ENCODE data around the gene TAOK3. TPM values are rescaled to one million over a fixed set of nuclear protein-coding genes. Genes with fewer than 3 reads are reported as not detected.

Gene TAOK3
- total and polyA plus RNA-seq, 12 donors, result 8.4 to 29.8 (median 21.2) TPM

DNA sequence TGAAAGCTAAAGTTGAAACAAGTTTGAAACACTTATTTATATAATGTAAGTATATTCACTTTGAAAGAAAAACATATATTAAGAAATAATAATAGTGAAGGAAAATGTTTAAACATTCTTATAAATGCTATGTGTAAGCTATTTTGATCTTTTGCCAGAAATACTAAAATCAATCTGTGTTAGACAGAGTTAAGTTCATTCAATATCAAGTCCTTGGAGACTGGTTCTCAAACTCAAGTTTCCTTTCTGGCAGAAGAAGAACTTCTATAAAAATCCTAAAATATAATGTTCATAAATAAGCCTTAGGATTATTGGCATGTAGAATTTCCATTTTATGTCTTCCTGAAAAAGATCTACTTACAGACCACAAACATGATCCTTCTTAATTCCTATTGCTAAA, 45.3 kb downstream of the TAOK3 start:
- no peak overlapping the region for H3K27ac ChIP-seq
- H3K9me3 ChIP-seq, result no peaks in the 10 kb centered on the region
- DNase-seq, result no peak
- H3K4me3 ChIP-seq, result no peak overlapping the region
- no peak for ATAC-seq
- no peaks in the 10 kb centered on the region for H3K27me3 ChIP-seq
- H3K36me3 ChIP-seq, result peaks cover 0 to 4% (median 0%) of the 10 kb centered on the region in 9 donors
- intact Hi-C loops (cut with DNase I), result no loop called here
- peaks cover 0 to 53% (median 31%) of the 10 kb centered on the region in 9 donors for H3K4me1 ChIP-seq
- TF ChIP-seq, protein P1, sequence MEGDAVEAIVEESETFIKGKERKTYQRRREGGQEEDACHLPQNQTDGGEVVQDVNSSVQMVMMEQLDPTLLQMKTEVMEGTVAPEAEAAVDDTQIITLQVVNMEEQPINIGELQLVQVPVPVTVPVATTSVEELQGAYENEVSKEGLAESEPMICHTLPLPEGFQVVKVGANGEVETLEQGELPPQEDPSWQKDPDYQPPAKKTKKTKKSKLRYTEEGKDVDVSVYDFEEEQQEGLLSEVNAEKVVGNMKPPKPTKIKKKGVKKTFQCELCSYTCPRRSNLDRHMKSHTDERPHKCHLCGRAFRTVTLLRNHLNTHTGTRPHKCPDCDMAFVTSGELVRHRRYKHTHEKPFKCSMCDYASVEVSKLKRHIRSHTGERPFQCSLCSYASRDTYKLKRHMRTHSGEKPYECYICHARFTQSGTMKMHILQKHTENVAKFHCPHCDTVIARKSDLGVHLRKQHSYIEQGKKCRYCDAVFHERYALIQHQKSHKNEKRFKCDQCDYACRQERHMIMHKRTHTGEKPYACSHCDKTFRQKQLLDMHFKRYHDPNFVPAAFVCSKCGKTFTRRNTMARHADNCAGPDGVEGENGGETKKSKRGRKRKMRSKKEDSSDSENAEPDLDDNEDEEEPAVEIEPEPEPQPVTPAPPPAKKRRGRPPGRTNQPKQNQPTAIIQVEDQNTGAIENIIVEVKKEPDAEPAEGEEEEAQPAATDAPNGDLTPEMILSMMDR (IDR thresholded peaks at IDR 0.05), result no peak

GRCh38 chr12:118326991-118327390, 45.7 kb downstream of the TAOK3 start:
- Histone ChIP-seq H3K9me3 (no peaks in the 10 kb centered on the region), H3K27me3 (no peaks in the 10 kb centered on the region), H3K27ac (no peak overlapping the region), H3K4me3 (no peak overlapping the region), H3K36me3 (peaks cover 0 to 4% (median 0%) of the 10 kb centered on the region in 9 donors), H3K4me1 (peaks cover 0 to 53% (median 31%) of the 10 kb centered on the region in 9 donors)
- DNase-seq (no peak), ATAC-seq (no peak)
- TF ChIP-seq, protein P1 (IDR thresholded peaks at IDR 0.05), result no peak
- intact Hi-C loops (cut with DNase I), result no loop called here

DNA sequence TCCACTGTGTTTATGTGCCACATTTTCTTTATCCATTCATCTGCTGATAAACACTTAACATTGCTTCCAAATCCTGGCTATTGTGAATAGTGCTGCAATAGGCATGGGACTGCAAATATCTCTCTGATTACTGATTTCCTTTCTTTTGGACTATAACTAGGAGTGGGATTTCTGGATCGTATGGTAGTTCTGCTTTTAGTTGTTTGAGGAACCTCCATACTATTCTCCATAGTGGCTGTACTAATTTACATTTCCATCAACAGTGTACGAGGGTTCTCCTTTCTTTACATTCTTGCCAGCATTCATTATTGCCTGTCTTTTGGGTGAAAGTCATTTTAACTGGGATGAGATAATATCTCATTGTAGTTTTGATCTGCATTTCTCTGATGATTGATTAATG, 47.6 kb downstream of the TAOK3 start:
- Histone ChIP-seq H3K4me3 (no peak overlapping the region), H3K9me3 (no peaks in the 10 kb centered on the region), H3K27ac (no peak overlapping the region), H3K27me3 (no peaks in the 10 kb centered on the region), H3K36me3 (peaks cover 0 to 4% (median 0%) of the 10 kb centered on the region in 9 donors), H3K4me1 (peaks cover 0 to 40% (median 24%) of the 10 kb centered on the region in 9 donors)
- TF ChIP-seq, protein P1 (IDR thresholded peaks at IDR 0.05), result no peak
- ATAC-seq (no peak), DNase-seq (no peak)
- intact Hi-C loops (cut with DNase I), result no loop called here
- 90 to 96% methylated on average over 2 of the region's 2 CpGs for WGBS, 2 donors

GRCh38 chr12:118319627-118320026, 53.1 kb downstream of the TAOK3 start:
- DNase-seq (no peak), ATAC-seq (no peak)
- no peak overlapping the region for H3K27ac ChIP-seq
- H3K4me3 ChIP-seq, result no peak overlapping the region
- H3K9me3 ChIP-seq, result peaks cover 0 to 6% (median 0%) of the 10 kb centered on the region in 11 donors
- 90 to 94% methylated on average over 3 of the region's 3 CpGs for WGBS, 2 donors
- H3K27me3 ChIP-seq, result no peaks in the 10 kb centered on the region
- no peaks in the 10 kb centered on the region for H3K36me3 ChIP-seq
- intact Hi-C loops (cut with DNase I), result no loop called here
- peaks cover 0 to 17% (median 0%) of the 10 kb centered on the region in 9 donors for H3K4me1 ChIP-seq
- TF ChIP-seq, protein P1 (IDR thresholded peaks at IDR 0.05), result no peak
